ENCODE data around the gene PHACTR4. TPM values are rescaled to one million over a fixed set of nuclear protein-coding genes. Genes with fewer than 3 reads are reported as not detected.

The PHACTR4 gene
- total and polyA plus RNA-seq, 9 of the 15 experiments (the other 6 are each of a cell fraction or from before 2014, with no cell fraction given): 6.4 to 43.6 (median 14.2) TPM

DNA sequence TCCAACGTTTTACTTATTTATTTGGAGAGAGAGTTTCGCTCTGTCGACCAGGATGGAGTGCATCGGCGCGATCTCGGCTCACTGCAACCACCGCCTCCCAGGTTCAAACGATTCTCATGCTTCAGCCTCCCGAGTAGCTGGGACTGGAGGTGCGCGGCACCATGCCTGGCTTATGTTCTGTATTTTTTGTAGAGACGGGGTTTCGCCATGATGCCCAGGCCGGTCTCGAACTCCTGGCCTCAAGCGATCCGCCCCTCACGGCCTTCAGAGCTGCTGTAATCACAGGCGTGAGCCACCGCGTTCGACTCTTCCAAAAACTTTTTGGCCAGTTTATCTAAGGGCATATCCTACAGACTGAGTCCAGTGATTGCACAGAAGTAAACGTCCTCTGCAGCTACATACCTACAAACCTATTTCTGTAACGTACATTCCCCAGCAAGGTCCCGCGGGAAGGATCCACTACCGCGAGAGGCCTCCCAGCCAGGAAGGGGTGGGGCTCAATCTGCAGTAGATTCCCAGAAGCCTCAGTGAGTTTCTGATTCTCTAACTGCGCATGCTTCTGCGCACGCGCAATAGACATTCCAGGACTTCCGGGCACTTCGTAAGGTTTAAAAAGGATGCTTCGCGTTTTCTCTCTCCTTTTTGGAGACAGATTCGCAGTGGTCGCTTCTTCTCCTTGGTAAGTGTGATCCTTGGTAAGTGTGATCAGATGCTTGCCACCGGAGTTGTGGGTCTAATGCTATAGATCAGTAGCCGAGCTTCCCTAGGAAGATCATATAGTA lies 136.1 kb downstream of the PHACTR4 start, which contains the start of gene RCC1 (continued):
- TF ChIP-seq RBBP5 (IDR thresholded peaks at IDR 0.05; ENCODE audit: borderline replicate concordance, insufficient read depth, low read length, poor library complexity, severe bottlenecking) (no peak), ZNF274 (IDR thresholded peaks at IDR 0.05; ENCODE audit: borderline replicate concordance, low read depth, low read length) (no peak), FOXM1 (IDR thresholded peaks at IDR 0.05; ENCODE audit: low read depth) (peak; percentile 10; the same call in 1 of the 2 replicates), FOXM1 (CRISPR knock-in tag; IDR thresholded peaks at IDR 0.05; ENCODE audit: low read depth) (no peak), PYGO2 (tag; IDR thresholded peaks at IDR 0.05) (peak; percentile 44; the same call in 1 of the 2 replicates), HNRNPLL (IDR thresholded peaks at IDR 0.05; ENCODE audit: low read depth, low read length, poor library complexity, severe bottlenecking) (peak; percentile 52), ZNF408 (CRISPR knock-in tag; IDR thresholded peaks at IDR 0.05; ENCODE audit: low read depth) (0 out of 2 replicates have a peak, but pooled peaks have one; percentile 42), MCM2 (IDR thresholded peaks at IDR 0.05; ENCODE audit: low read depth) (no peak)
- TF ChIP-seq, protein P1, sequence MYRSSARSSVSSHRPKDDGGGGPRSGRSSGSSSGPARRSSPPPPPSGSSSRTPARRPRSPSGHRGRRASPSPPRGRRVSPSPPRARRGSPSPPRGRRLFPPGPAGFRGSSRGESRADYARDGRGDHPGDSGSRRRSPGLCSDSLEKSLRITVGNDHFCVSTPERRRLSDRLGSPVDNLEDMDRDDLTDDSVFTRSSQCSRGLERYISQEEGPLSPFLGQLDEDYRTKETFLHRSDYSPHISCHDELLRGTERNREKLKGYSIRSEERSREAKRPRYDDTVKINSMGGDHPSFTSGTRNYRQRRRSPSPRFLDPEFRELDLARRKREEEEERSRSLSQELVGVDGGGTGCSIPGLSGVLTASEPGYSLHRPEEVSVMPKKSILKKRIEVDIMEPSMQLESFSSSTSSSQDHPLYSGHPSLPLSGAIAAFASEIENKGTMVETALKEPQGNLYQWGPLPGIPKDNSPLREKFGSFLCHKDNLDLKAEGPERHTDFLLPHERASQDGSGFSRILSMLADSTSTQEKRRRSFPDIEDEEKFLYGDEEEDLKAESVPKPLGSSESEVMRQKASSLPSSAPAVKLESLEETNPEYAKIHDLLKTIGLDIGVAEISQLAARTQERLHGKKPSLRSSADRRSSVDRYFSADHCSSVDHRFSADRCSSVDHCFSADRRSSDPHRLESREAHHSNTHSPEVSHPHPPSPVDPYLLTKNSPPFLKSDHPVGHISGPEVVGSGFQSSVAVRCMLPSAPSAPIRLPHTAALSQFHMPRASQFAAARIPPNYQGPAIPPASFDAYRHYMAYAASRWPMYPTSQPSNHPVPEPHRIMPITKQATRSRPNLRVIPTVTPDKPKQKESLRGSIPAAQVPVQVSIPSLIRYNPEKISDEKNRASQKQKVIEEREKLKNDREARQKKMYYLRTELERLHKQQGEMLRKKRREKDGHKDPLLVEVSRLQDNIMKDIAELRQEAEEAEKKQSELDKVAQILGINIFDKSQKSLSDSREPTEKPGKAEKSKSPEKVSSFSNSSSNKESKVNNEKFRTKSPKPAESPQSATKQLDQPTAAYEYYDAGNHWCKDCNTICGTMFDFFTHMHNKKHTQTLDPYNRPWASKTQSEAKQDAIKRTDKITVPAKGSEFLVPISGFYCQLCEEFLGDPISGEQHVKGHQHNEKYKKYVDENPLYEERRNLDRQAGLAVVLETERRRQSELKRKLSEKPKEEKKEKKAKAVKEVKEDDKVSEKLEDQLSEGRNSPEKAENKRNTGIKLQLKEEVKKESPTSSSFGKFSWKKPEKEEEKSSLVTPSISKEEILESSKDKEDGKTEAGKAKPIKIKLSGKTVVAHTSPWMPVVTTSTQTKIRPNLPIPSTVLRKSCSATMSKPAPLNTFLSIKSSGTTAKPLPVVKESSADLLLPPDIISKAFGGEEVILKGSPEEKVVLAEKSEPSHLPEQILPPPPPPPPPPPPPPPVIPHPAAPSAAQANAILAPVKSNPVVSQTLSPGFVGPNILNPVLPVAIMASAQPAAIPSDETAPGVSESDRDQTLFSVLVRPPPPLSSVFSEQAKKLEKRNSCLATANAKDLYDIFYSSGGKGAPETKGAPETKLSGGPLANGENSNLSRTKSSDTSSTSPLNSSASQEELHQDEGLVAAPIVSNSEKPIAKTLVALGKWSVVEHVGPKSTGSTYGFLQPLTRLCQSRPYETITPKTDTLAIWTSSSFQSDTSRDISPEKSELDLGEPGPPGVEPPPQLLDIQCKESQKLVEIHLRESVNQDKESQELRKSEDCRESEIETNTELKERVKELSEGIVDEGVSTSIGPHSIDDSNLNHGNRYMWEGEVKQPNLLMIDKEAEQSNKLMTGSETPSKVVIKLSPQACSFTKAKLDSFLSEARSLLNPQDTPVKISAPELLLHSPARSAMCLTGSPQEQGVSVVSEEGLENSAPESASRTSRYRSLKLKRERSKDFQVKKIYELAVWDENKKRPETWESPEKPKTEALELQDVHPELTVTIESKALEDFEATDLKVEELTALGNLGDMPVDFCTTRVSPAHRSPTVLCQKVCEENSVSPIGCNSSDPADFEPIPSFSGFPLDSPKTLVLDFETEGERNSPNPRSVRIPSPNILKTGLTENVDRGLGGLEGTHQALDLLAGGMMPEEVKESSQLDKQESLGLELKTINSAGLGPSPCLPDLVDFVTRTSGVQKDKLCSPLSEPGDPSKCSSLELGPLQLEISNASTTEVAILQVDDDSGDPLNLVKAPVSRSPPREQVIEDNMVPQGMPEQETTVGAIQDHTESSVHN (IDR thresholded peaks at IDR 0.05; ENCODE audit: borderline replicate concordance in 1 of 2, low read depth in 1 of 2): 0 out of 4 replicates have a peak, but pooled peaks of 1 of the 2 experiments have one; percentile 29
- TF ChIP-seq, protein P2, sequence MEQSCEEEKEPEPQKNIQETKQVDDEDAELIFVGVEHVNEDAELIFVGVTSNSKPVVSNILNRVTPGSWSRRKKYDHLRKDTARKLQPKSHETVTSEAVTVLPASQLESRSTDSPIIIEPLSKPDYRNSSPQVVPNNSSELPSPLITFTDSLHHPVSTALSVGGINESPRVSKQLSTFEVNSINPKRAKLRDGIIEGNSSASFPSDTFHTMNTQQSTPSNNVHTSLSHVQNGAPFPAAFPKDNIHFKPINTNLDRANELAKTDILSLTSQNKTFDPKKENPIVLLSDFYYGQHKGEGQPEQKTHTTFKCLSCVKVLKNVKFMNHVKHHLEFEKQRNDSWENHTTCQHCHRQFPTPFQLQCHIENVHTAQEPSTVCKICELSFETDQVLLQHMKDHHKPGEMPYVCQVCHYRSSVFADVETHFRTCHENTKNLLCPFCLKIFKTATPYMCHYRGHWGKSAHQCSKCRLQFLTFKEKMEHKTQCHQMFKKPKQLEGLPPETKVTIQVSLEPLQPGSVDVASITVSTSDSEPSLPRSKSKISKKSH (CRISPR knock-in tag; IDR thresholded peaks at IDR 0.05): no peak
- TF ChIP-seq, protein P3, sequence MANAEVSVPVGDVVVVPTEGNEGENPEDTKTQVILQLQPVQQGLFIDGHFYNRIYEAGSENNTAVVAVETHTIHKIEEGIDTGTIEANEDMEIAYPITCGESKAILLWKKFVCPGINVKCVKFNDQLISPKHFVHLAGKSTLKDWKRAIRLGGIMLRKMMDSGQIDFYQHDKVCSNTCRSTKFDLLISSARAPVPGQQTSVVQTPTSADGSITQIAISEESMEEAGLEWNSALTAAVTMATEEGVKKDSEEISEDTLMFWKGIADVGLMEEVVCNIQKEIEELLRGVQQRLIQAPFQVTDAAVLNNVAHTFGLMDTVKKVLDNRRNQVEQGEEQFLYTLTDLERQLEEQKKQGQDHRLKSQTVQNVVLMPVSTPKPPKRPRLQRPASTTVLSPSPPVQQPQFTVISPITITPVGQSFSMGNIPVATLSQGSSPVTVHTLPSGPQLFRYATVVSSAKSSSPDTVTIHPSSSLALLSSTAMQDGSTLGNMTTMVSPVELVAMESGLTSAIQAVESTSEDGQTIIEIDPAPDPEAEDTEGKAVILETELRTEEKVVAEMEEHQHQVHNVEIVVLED (CRISPR knock-in tag; IDR thresholded peaks at IDR 0.05): no peak
- TF ChIP-seq, protein P4, sequence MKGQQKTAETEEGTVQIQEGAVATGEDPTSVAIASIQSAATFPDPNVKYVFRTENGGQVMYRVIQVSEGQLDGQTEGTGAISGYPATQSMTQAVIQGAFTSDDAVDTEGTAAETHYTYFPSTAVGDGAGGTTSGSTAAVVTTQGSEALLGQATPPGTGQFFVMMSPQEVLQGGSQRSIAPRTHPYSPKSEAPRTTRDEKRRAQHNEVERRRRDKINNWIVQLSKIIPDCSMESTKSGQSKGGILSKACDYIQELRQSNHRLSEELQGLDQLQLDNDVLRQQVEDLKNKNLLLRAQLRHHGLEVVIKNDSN (CRISPR knock-in tag; IDR thresholded peaks at IDR 0.05): no peak
- TF ChIP-seq, protein P5, sequence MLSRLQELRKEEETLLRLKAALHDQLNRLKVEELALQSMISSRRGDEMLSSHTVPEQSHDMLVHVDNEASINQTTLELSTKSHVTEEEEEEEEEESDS (CRISPR knock-in tag; IDR thresholded peaks at IDR 0.05): no peak

Measured in K562 (cell line).